Gastroesophageal sphincter (tissue), 4 donors: ENCODE results near the gene KLHL3. TPM values are rescaled to one million over a fixed set of nuclear protein-coding genes. Genes with fewer than 3 reads are reported as not detected.

ENCODE experiments used
- ATAC-seq: fragments of 150-250 bp; one replicate; pipeline ENCODE4 v1.9.1; 2016; ENCODE audit warnings: mild to moderate bottlenecking, moderate library complexity
- H3K27ac ChIP-seq, 4 donors: fragments of 200-600 bp; sonication (generic) in 3 of 4; 1 replicate in 3 of 4; 2 replicates in 1 of 4; pipeline ENCODE4 v1.5.1; 2016 to 2019
- H3K27me3 ChIP-seq: fragments of 200-600 bp; sonication (generic); one replicate; pipeline ENCODE4 v1.5.1; 2019
- H3K36me3 ChIP-seq, 2 donors: fragments of 200-600 bp; sonication (generic); one replicate each; pipeline ENCODE4 v1.5.1; 2019; ENCODE audit warnings: control low read depth in 1 of 2
- H3K4me1 ChIP-seq, 3 donors: fragments of 200-600 bp; sonication (generic); 1 replicate in 2 of 3; 2 replicates in 1 of 3; pipeline ENCODE4 v1.5.1; 2016 to 2019; ENCODE audit warnings: control low read depth in 2 of 3
- H3K4me3 ChIP-seq, 2 donors: fragments of 200-600 bp; sonication (generic); one replicate each; pipeline ENCODE4 v1.5.1; 2019; ENCODE audit warnings: mild to moderate bottlenecking in 1 of 2, moderate library complexity in 1 of 2
- H3K9me3 ChIP-seq, 3 donors: fragments of 200-600 bp; sonication (generic); one replicate each; pipeline ENCODE4 v1.5.1; 2017 to 2019; ENCODE audit warnings: control low read depth in 2 of 3
- EP300 ChIP-seq: sonication (generic); formaldehyde crosslinking; IDR thresholded peaks from one replicate; pipeline ENCODE4 v1.6.1; 2017; ENCODE audit warnings: antibody characterized with exemption, mild to moderate bottlenecking
- POLR2A ChIP-seq, 2 donors: fragments of 450-650 bp; IDR thresholded peaks; one replicate each; pipeline ENCODE4 v1.6.1; 2017; ENCODE audit warnings: antibody characterized with exemption in 2 of 2, mild to moderate bottlenecking in 2 of 2, moderate library complexity in 1 of 2
- POLR2AphosphoS5 ChIP-seq: sonication (generic); formaldehyde crosslinking; IDR thresholded peaks from one replicate; pipeline ENCODE4 v1.6.1; 2017; ENCODE audit warnings: antibody characterized with exemption
- WGBS, 2 donors: methylation state at CpG; one replicate each; pipeline ENCODE4 v1.1.5; 2018; ENCODE audit warnings: low coverage in 1 of 2; 5-methylcytosine and 5-hydroxymethylcytosine counted together
- total RNA-seq, 4 donors: library from RNA; depleted of rRNA; stranded (reverse); fragments of >200 nt; gene quantifications; one replicate each; pipeline ENCODE4 v1.1.0, GENCODE V29; 2016
- TF ChIP-seq, protein P1 (sequence below), 4 experiments: fragments of 200-600 bp in 2 of 4; fragments of 450-650 bp in 2 of 4; sonication (generic) in 1 of 4; IDR thresholded peaks; one replicate each; pipeline ENCODE4 v1.5.1; 2017 to 2019; ENCODE audit warnings: antibody characterized with exemption in 4 of 4, mild to moderate bottlenecking in 2 of 4, moderate library complexity in 2 of 4

Gene KLHL3
- total RNA-seq, 4 donors from 2014 or later, result 2.3 to 6.9 (median 5.4) TPM

DNA sequence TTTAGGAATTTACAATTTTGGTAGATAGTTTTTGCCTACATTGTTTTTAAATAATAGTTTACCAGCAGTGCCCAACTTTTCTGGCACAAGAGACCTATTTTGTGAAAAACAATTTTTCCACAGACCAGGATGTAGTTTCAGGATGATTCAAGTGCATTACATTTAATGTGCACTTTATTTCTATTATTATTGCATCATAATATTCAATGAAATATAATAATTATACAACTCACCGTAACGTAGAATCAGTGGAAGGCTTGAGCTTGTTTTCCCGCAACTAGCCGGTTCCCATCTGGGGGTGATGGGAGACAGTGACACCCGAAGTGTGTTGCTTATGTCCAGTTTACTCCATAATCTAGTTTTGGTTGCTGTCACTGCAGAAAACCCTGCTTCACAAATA, 21.7 kb upstream of the KLHL3 start:
- Histone ChIP-seq H3K27me3 (no peaks in the 10 kb centered on the region), H3K36me3 (no peaks in the 10 kb centered on the region), H3K27ac (no peak overlapping the region), H3K4me1 (peaks cover 0 to 8% (median 0%) of the 10 kb centered on the region in 3 donors), H3K9me3 (no peaks in the 10 kb centered on the region), H3K4me3 (no peak overlapping the region)
- ATAC-seq, result no peak
- TF ChIP-seq, protein P1, sequence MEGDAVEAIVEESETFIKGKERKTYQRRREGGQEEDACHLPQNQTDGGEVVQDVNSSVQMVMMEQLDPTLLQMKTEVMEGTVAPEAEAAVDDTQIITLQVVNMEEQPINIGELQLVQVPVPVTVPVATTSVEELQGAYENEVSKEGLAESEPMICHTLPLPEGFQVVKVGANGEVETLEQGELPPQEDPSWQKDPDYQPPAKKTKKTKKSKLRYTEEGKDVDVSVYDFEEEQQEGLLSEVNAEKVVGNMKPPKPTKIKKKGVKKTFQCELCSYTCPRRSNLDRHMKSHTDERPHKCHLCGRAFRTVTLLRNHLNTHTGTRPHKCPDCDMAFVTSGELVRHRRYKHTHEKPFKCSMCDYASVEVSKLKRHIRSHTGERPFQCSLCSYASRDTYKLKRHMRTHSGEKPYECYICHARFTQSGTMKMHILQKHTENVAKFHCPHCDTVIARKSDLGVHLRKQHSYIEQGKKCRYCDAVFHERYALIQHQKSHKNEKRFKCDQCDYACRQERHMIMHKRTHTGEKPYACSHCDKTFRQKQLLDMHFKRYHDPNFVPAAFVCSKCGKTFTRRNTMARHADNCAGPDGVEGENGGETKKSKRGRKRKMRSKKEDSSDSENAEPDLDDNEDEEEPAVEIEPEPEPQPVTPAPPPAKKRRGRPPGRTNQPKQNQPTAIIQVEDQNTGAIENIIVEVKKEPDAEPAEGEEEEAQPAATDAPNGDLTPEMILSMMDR (IDR thresholded peaks at IDR 0.05), result no peak
- TF ChIP-seq POLR2AphosphoS5 (no peak), POLR2A (IDR thresholded peaks at IDR 0.05) (no peak), EP300 (no peak)
- WGBS, 2 donors, result 81 to 98% methylated on average over 5 of the region's 5 CpGs

DNA sequence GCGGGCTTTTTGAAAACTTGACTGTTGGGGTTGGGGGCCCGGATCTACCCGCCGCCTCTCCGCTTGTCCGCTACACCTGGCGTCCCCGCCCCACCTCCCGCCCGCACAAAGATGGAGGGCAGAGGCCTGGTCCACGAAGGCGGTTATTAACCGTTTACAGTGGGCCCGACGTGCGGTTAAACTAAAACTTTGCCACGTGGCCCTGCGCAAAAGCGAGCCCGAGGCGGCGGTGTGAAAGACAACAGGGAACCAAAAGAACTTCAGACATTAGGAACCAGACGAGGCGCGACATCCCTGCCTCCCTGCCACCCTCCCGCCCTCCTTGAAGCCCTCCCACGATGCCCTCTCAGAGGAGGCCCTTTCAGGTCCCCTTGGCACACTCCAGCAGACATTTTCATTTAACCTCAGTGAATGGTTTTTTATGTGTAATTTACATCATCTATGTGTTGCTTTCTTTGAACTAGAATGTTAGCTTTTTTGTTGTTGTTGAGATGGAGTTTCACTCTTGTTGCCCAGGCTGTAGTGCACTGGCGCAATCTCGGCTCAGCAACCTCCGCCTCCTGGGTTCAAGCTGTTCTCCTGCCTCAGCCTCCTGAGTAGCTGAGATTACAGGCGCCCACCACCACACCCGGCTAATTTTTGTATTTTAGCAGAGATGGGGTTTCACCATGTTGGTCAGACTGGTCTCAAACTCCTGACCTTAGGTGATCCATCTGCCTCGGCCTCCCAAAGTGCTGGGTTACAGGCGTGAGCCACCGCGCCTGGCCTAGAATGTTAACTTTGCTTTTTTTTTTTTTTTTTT, 19.3 kb upstream of the KLHL3 start:
- H3K27ac ChIP-seq, result peak overlapping the region; percentile 83 to 100 (median 96)
- TF ChIP-seq, protein P1 (IDR thresholded peaks at IDR 0.05), result no peak
- no peak for TF ChIP-seq POLR2AphosphoS5
- TF ChIP-seq EP300, result no peak
- TF ChIP-seq POLR2A (IDR thresholded peaks at IDR 0.05), result no peak
- H3K36me3 ChIP-seq, result no peaks in the 10 kb centered on the region
- peak overlapping the region; percentile 58 to 64 for H3K4me3 ChIP-seq
- 19 to 83% methylated on average over 7 to 11 of the region's 36 CpGs for WGBS, 2 donors
- H3K4me1 ChIP-seq, result peaks cover 3 to 30% (median 6%) of the 10 kb centered on the region in 3 donors
- peak; percentile 17 for ATAC-seq
- H3K27me3 ChIP-seq, result no peaks in the 10 kb centered on the region
- H3K9me3 ChIP-seq, result no peaks in the 10 kb centered on the region

DNA sequence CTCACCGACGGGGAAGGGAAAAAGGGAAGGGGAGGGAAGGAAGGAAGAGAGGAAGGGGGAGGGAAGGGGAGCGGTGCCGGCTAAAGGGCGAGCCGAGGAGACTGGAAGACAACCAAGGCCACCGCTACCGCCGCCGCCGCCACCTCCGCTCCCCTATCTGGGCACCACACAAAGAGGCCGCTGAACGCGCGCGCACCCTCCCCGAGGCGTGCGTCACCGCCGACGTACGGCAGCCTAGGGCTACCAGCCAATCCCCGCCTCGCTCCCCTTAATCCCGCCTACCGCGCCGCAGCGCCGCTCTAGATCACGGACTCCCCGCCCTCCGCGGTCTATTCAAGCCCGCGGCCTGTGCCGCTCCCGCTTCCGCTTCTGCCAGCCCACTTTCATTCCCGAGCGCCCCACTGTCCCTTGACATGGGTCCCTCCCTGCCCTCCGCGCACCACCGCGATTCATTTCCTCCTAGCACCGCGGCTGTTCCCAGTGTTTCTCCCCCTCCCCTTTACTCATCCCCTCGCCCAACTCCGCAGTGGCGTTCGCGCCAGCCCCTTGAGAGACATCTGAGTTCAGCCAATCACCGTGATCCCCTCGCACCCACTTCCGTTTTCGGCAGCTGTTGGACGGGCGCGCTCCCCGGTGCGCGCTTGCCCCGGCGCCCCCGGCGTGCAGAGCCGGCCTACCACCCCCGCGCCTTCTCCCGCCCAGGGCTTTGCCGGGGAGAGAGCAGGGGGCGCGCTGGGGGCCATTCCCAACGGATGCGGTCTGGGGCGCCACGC, 18.5 kb upstream of the KLHL3 start, which contains the start of gene HNRNPA0:
TSS of gene HNRNPA0 (minus strand) at position 176 of the 773 bp plus-strand sequence. CDS start 297 bp downstream, outside the sequence.
- TF ChIP-seq, protein P1 (IDR thresholded peaks at IDR 0.05), result peak in 2 of 4 experiments; percentile 7 to 37
- TF ChIP-seq POLR2A (IDR thresholded peaks at IDR 0.05) (peak; percentile 96 to 97), EP300 (no peak), POLR2AphosphoS5 (peak; percentile 99)
- Histone ChIP-seq H3K36me3 (no peaks in the 10 kb centered on the region), H3K27me3 (no peaks in the 10 kb centered on the region), H3K27ac (peak within 1 kb of the TSS; percentile 83 to 100 (median 96)), H3K4me3 (peak within 1 kb of the TSS; percentile 58 to 64), H3K9me3 (no peaks in the 10 kb centered on the region), H3K4me1 (peaks cover 3 to 38% (median 6%) of the 10 kb centered on the region in 3 donors)
- 1 to 2% methylated on average over 11 to 30 of the region's 79 CpGs for WGBS, 2 donors
- peak; percentile 96 for ATAC-seq

DNA sequence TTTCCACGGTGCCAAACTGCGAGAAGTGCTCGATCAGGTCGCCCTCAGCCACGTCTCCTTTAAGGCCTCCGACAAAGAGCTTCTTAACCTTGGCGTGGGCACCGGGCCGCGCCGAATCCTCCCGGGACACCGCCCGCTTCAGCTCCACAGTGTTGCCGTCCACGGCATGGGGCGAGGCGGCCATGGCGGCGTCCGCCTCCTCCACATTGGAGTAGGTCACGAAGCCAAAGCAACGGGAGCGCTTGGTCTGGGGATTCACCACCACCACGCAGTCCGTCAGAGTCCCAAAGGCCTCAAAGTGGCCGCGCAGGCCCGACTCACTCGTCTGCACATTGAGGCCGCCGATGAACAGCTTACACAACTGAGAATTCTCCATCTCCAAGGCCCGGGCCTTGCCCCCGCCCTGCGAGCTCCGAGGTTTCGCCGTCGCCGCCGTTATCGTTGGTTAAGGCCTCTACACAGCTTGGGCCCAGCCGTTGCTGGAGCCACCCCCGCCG, 17.9 kb upstream of the KLHL3 start:
- Histone ChIP-seq H3K9me3 (no peaks in the 10 kb centered on the region), H3K36me3 (no peaks in the 10 kb centered on the region), H3K4me1 (peaks cover 3 to 45% (median 6%) of the 10 kb centered on the region in 3 donors), H3K27ac (peak overlapping the region; percentile 83 to 100 (median 96)), H3K4me3 (peak overlapping the region; percentile 58 to 64), H3K27me3 (no peaks in the 10 kb centered on the region)
- TF ChIP-seq POLR2AphosphoS5, result no peak
- TF ChIP-seq, protein P1 (IDR thresholded peaks at IDR 0.05), result no peak
- ATAC-seq, result peak; percentile 41
- no CpG with 5 or more reads among the region's 45 CpGs for WGBS, 2 donors
